HepG2 (cell line): Measurements from ENCODE around the gene SCGB3A1. TPM values are rescaled to one million over a fixed set of nuclear protein-coding genes. Genes with fewer than 3 reads are reported as not detected.

Experiments used
- ATAC-seq: fragments of 200-7000 bp; cut with Tn5 transposase; 3 replicates; pipeline ENCODE4 v1.9.1; 2020; ENCODE audit warnings: mild to moderate bottlenecking, moderate library complexity
- BruUV-seq: library from RNA; stranded (reverse); fragments of 400-500 nt; replicated peaks from 2 replicates; lab custom pipeline; 2021; lab: Mats Ljungman, UMichigan
- CTCF ChIA-PET: fragments of 300-600 bp; formaldehyde crosslinking; extraction: SDS; loops from one replicate; lab custom pipeline; 2021; ENCODE audit warnings: low total read pairs, inconsistent platforms, low intra/inter-chr PET ratio; lab: Yijun Ruan, JAX
- POLR2A ChIA-PET: fragments of 350-600 bp; sonication (Branson Sonifier 250); formaldehyde crosslinking; loops from one replicate; lab custom pipeline; 2020; ENCODE audit warnings: antibody characterized with exemption, inconsistent platforms; lab: Yijun Ruan, JAX
- DNase-seq: peaks from one replicate; pipeline ENCODE4 v3.0.0-alpha.2; 2015; ENCODE audit warnings: low spot score
- FAIRE-seq: peaks from 3 replicates; lab custom pipeline; 2011; peaks lifted over from hg19 to GRCh38; lab: Jason Lieb, UNC
- H2AFZ ChIP-seq: one replicate; pipeline ENCODE4 v1.6.1; 2011; ENCODE audit warnings: low read length, inconsistent platforms
- H3K27ac ChIP-seq: fragments of 300-600 bp; 3 replicates; pipeline ENCODE4 v1.8.0; 2011; ENCODE audit warnings: mixed run types, mild to moderate bottlenecking, mixed read lengths, low read length, inconsistent platforms; ENCODE audit not compliant: insufficient read depth; ENCODE audit errors: extremely low read length
- H3K27me3 ChIP-seq, 2 experiments: fragments of 200-600 bp in 1 of 2; 2 replicates in 1 of 2; 3 replicates in 1 of 2; pipeline versions ENCODE4 v1.6.0 to v1.8.0; 2011; ENCODE audit warnings: low read length in 2 of 2, mild to moderate bottlenecking in 2 of 2, moderate library complexity in 2 of 2, inconsistent platforms in 1 of 2; ENCODE audit not compliant: insufficient read depth in 2 of 2, control insufficient read depth in 1 of 2
- H3K36me3 ChIP-seq, 2 experiments: fragments of 200-600 bp in 1 of 2; replicated peaks in 1 of 2; 2 replicates in 1 of 2; 3 replicates in 1 of 2; pipeline versions ENCODE4 v1.5.1 to v1.8.0; 2011; ENCODE audit warnings: low read length in 2 of 2, inconsistent platforms in 1 of 2; ENCODE audit not compliant: insufficient read depth in 2 of 2, control insufficient read depth in 1 of 2
- H3K4me1 ChIP-seq: 2 replicates; pipeline ENCODE4 v1.5.1; 2012; ENCODE audit warnings: low read length, inconsistent platforms; ENCODE audit not compliant: insufficient read depth
- H3K4me2 ChIP-seq: 2 replicates; pipeline ENCODE4 v1.6.0; 2011; ENCODE audit warnings: low read depth, low read length, inconsistent platforms
- H3K4me3 ChIP-seq, 3 experiments: fragments of 200-600 bp in 1 of 3; sonication (generic), shearing (Covaris generic) in 1 of 3; replicated peaks in 1 of 3; 2 replicates each; pipeline ENCODE4 v1.5.1; 2011 to 2016; ENCODE audit warnings: low read length in 3 of 3, inconsistent platforms in 2 of 3, low read depth in 2 of 3, mild to moderate bottlenecking in 2 of 3, control low read depth in 1 of 3, mixed read lengths in 1 of 3; ENCODE audit not compliant: insufficient read depth in 1 of 3
- H3K79me2 ChIP-seq: one replicate; pipeline ENCODE4 v1.6.1; 2011; ENCODE audit warnings: low read length, inconsistent platforms; ENCODE audit not compliant: insufficient read depth
- H3K9ac ChIP-seq: 2 replicates; pipeline ENCODE4 v1.6.0; 2011; ENCODE audit warnings: mild to moderate bottlenecking, low read depth, low read length, inconsistent platforms; ENCODE audit not compliant: insufficient read depth
- H3K9me3 ChIP-seq: 2 replicates; pipeline ENCODE4 v1.5.1; 2012; ENCODE audit warnings: mild to moderate bottlenecking, low read length
- H4K20me1 ChIP-seq: 2 replicates; pipeline ENCODE4 v1.6.0; 2011; ENCODE audit warnings: inconsistent platforms, mild to moderate bottlenecking, low read length, moderate library complexity; ENCODE audit not compliant: insufficient read depth
- MBD4 ChIP-seq: IDR thresholded peaks from 2 replicates; pipeline ENCODE4 v1.6.1; 2012; ENCODE audit warnings: low read length, inconsistent platforms, borderline replicate concordance
- SIX4 ChIP-seq: sonication (generic); formaldehyde crosslinking; IDR thresholded peaks from 2 replicates; pipeline ENCODE4 v1.4.0; 2020; ENCODE audit warnings: missing genetic modification reagents
- WGBS: methylation state at CpG from one replicate; pipeline ENCODE4 v1.1.6; 2017; ENCODE audit warnings: low lambda C conversion rate; 5-methylcytosine and 5-hydroxymethylcytosine counted together
- in situ Hi-C: cut with HindIII; loops from 2 replicates; pipeline ENCODE4 v1.10.0; 2017; ENCODE audit warnings: low pct_unique_long_range_greater_than_20kb; ENCODE audit not compliant: extremely low pct_ligation_motif_present
- intact Hi-C: fragments of 100-400 bp; cut with micrococcal nuclease; formaldehyde crosslinking; loops from one replicate; pipeline ENCODE4 v1.10.0; 2022; ENCODE audit not compliant: unreplicated experiment
- polyA plus RNA-seq, 8 experiments: library from polyadenylated mRNA; depleted of rRNA in 3 of 8; stranded (reverse) in 7 of 8; unstranded in 1 of 8; fragments of >200 nt; fragmentation: Illumina TruSeq in 4 of 8; extraction: Trizol in 4 of 8; gene quantifications; 2 replicates each; pipeline versions ENCODE4 v1.2.1 to v1.2.3, GENCODE V29; 2011 to 2016; ENCODE audit warnings: low read depth in 4 of 8, missing spikeins in 1 of 8, mixed read lengths in 1 of 8; ENCODE audit not compliant: insufficient read depth in 1 of 8
- total RNA-seq, 5 experiments: library from RNA; depleted of rRNA; stranded (reverse); fragments of >200 nt; fragmentation: Illumina TruSeq; extraction: Trizol; gene quantifications; 2 replicates each; pipeline ENCODE4 v1.2.3, GENCODE V29; 2016; ENCODE audit warnings: low read depth in 1 of 5
- TF ChIP-seq, protein P1 (sequence below): fragments of 450-650 bp; IDR thresholded peaks from 2 replicates; pipeline ENCODE4 v1.6.1; 2016

The SCGB3A1 gene
- total and polyA plus RNA-seq, 2 of the 13 experiments (the other 11 are each of a cell fraction or from before 2014, with no cell fraction given) = not detected

DNA sequence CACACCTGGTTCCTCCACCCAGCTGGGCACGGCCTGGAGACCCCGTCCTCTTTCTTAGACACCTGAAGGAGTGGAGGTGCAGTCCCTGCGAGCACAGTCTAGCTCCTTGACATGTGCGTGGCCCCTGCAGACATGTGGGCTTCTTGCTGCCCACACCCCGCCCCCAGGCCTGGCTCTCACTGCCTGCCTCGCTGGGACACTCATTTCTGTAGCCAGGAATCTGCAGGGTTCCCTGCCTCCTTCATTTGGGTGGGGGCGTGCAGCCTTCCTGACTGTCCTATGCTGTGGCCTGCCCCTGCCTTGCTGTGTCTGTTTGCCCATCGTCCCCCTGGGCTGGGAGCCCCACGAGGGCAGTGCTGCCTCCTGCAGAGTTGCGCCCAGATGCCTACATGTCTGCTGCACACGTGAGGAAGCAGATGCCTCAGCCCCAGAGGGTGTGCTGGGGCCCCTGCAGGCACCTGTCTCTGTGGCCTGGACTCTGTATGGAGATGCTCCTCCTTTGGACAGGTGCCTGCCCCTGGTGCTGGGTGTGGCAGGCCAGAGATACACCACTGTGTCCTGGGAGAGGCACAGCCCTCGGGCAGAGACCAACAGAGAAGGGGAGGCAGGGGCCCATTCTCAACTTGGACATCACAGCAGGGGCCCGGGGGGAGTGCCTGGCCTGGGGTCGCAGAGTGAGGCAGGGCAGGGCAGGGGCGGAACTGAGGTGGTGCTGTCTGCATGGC, 35.5 kb upstream of the SCGB3A1 start:
- 2% methylated on average over 9 of the region's 15 CpGs for WGBS

DNA sequence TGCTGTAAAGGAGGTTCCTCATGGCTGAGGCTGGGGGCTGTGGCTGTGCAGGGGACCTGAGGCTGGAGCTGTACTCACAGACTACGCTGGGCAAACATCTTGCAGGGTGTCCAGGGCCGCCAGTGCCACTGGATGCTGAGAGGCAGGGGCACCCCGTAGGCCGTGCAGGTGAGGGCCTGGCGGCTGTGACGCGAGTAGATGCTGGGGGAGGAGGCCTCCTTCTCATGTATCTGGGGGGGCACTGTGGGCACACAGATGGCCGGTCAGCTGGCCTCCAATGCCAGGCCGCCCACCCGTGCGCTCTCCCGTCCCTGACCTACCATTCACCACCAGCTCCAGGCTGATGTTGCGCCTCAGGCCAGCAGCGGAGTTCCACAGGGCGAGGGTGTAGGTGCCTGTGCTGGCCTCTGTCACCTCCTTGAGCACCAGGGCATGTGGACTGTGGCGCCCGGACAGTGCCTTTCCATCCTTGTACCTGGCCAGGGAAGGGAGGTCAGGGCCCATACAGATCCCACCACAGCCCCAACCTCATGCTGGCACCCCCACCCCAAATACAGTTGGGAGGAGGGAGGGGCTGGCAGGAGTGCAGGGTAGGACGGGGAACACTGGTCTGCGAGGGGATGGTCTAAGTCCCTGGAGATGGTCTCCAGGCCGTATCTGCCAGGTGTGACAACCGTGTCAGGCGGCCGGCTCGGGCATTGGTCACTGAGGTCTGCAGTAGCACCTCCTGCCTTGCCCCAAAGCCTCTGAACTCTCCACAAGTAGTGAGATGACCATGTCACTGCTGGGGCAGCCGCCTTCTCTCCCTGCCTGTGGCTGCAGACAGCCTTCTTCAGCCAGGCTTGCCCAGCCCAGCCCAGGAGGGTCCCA, 34.7 kb upstream of the SCGB3A1 start:
- in situ Hi-C loops = no loop called here
- FAIRE-seq = no peak

More for the DNA sequence above, 35.5 kb upstream of the SCGB3A1 start:
- in situ Hi-C loops = no loop called here
- Histone ChIP-seq H3K9me3 (no peaks in the 10 kb centered on the region), H3K27me3 (peaks cover 14 to 75% of the 10 kb centered on the region in 2 experiments; a peak in 4 of 5 replicates), H3K4me3 (no peak overlapping the region), H3K27ac (no peak overlapping the region), H3K36me3 (no peaks in the 10 kb centered on the region), H2AFZ (no peak overlapping the region), H3K79me2 (no peaks in the 10 kb centered on the region), H3K9ac (no peak overlapping the region), H4K20me1 (no peaks in the 10 kb centered on the region), H3K4me2 (no peak overlapping the region), H3K4me1 (no peaks in the 10 kb centered on the region)
- BruUV-seq = no TSS peak
- TF ChIP-seq SIX4 (CRISPR knock-in tag) = no peak
- TF ChIP-seq, protein P1, sequence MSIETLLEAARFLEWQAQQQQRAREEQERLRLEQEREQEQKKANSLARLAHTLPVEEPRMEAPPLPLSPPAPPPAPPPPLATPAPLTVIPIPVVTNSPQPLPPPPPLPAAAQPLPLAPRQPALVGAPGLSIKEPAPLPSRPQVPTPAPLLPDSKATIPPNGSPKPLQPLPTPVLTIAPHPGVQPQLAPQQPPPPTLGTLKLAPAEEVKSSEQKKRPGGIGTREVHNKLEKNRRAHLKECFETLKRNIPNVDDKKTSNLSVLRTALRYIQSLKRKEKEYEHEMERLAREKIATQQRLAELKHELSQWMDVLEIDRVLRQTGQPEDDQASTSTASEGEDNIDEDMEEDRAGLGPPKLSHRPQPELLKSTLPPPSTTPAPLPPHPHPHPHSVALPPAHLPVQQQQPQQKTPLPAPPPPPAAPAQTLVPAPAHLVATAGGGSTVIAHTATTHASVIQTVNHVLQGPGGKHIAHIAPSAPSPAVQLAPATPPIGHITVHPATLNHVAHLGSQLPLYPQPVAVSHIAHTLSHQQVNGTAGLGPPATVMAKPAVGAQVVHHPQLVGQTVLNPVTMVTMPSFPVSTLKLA = peak; percentile 98
- CTCF ChIA-PET = no interaction called here
- intact Hi-C loops = no loop called here
- no peak for FAIRE-seq
- no peak for ATAC-seq
- no peak for DNase-seq
- POLR2A ChIA-PET = no interaction called here

More for the DNA sequence above, 34.7 kb upstream of the SCGB3A1 start:
- Histone ChIP-seq H3K27me3 (peaks cover 14 to 75% of the 10 kb centered on the region in 2 experiments; a peak in 4 of 5 replicates), H3K4me1 (no peaks in the 10 kb centered on the region), H3K27ac (no peak overlapping the region), H2AFZ (no peak overlapping the region), H3K36me3 (no peaks in the 10 kb centered on the region), H3K4me2 (no peak overlapping the region), H3K9me3 (no peaks in the 10 kb centered on the region), H3K79me2 (no peaks in the 10 kb centered on the region), H3K9ac (no peak overlapping the region), H4K20me1 (no peaks in the 10 kb centered on the region), H3K4me3 (no peak overlapping the region)
- WGBS = 40% methylated on average over 3 of the region's 25 CpGs
- DNase-seq = no peak
- ATAC-seq = no peak
- BruUV-seq = no TSS peak
- no peak for TF ChIP-seq MBD4
- intact Hi-C loops = no loop called here
- POLR2A ChIA-PET = no interaction called here
- CTCF ChIA-PET = no interaction called here
